ENCODE results near the gene PRDX5. TPM values are rescaled to one million over a fixed set of nuclear protein-coding genes. Genes with fewer than 3 reads are reported as not detected.

Gene PRDX5
- total RNA-seq, 1 experiment from 2014 or later = 381 TPM

- Histone ChIP-seq H4K20me1 (ENCODE audit: insufficient read depth) (peaks cover 6% of the 10 kb centered on the region; the same call in 1 of the 2 replicates), H3K4me1 (replicated peaks; ENCODE audit: insufficient read depth) (peaks cover 37% of the 10 kb centered on the region), H3K79me2 (ENCODE audit: low read depth) (peaks cover 18% of the 10 kb centered on the region), H3K9me2 (ENCODE audit: insufficient read depth) (no peaks in the 10 kb centered on the region), H3K4me2 (no peak overlapping the region), H3F3A (ENCODE audit: insufficient read depth, low read depth) (peaks cover 33% of the 10 kb centered on the region), H2AFZ (no peak overlapping the region), H3K27me3 (ENCODE audit: insufficient read depth, low read depth) (no peaks in the 10 kb centered on the region), H3K9me3 (ENCODE audit: insufficient read depth, low read depth) (no peaks in the 10 kb centered on the region), H3K4me3 (no peak overlapping the region), H3K36me3 (ENCODE audit: low read depth) (peaks cover 37% of the 10 kb centered on the region; the same call in 1 of the 2 replicates), H3K27ac (no peak overlapping the region)
- intact Hi-C loops (cut with micrococcal nuclease; ENCODE audit: unreplicated experiment) = no loop called here
- no TSS peak for BruUV-seq (replicated peaks)
- TF ChIP-seq CTCF (conservative IDR thresholded peaks at IDR 0.05) (no peak), EZH2 (IDR thresholded peaks at IDR 0.05; ENCODE audit: low read depth) (no peak)
- CTCF ChIA-PET = no interaction called here
- no peak for DNase-seq
- POLR2A ChIA-PET (ENCODE audit: unreplicated experiment) = no interaction called here
These were observed 43.7 kb downstream of the PRDX5 start for GRCh38 chr11:64361659-64362058.

- CTCF ChIA-PET = no interaction called here
- H3K36me3 ChIP-seq (ENCODE audit: low read depth) = peaks cover 39% of the 10 kb centered on the region
- no TSS peak for BruUV-seq (replicated peaks)
These were observed 44.4 kb downstream of the PRDX5 start for GRCh38 chr11:64362339-64362738.

GRCh38 chr11:64364435-64364834, 46.5 kb downstream of the PRDX5 start:
- H3K9me2 ChIP-seq (ENCODE audit: insufficient read depth) = no peaks in the 10 kb centered on the region
- H2AFZ ChIP-seq = no peak overlapping the region
- no peak overlapping the region for H3K27ac ChIP-seq
- no peaks in the 10 kb centered on the region for H3K27me3 ChIP-seq (ENCODE audit: insufficient read depth, low read depth)
- peaks cover 32% of the 10 kb centered on the region for H3F3A ChIP-seq (ENCODE audit: insufficient read depth, low read depth)
- peaks cover 15% of the 10 kb centered on the region for H3K79me2 ChIP-seq (ENCODE audit: low read depth)
- H3K9me3 ChIP-seq (ENCODE audit: insufficient read depth, low read depth) = no peaks in the 10 kb centered on the region
- ChIA-PET CTCF (interaction anchor here (0.7 kb wide), 1 partner anchor 161 kb away, joined by 3 read pairs; no protein-coding TSS in a partner anchor), POLR2A (ENCODE audit: unreplicated experiment) (no interaction called here)
- intact Hi-C loops (cut with micrococcal nuclease; ENCODE audit: unreplicated experiment) = no loop called here
- H3K36me3 ChIP-seq (ENCODE audit: low read depth) = peaks cover 47% of the 10 kb centered on the region
- H3K4me3 ChIP-seq = no peak overlapping the region
- H3K4me1 ChIP-seq (replicated peaks; ENCODE audit: insufficient read depth) = peaks cover 20% of the 10 kb centered on the region
- H3K4me2 ChIP-seq = no peak overlapping the region
- no TSS peak for BruUV-seq (replicated peaks)
- DNase-seq = no peak
- peaks cover 11% of the 10 kb centered on the region; the same call in 1 of the 2 replicates for H4K20me1 ChIP-seq (ENCODE audit: insufficient read depth)
- TF ChIP-seq EZH2 (IDR thresholded peaks at IDR 0.05; ENCODE audit: low read depth) = no peak
- no peak for TF ChIP-seq CTCF (conservative IDR thresholded peaks at IDR 0.05)

More at GRCh38 chr11:64362339-64362738, 44.4 kb downstream of the PRDX5 start:
- Histone ChIP-seq H3K9me3 (ENCODE audit: insufficient read depth, low read depth) (no peaks in the 10 kb centered on the region), H3K79me2 (ENCODE audit: low read depth) (peaks cover 18% of the 10 kb centered on the region), H3K4me1 (replicated peaks; ENCODE audit: insufficient read depth) (peaks cover 35% of the 10 kb centered on the region), H4K20me1 (ENCODE audit: insufficient read depth) (peaks cover 9% of the 10 kb centered on the region; the same call in 1 of the 2 replicates), H3F3A (ENCODE audit: insufficient read depth, low read depth) (peaks cover 35% of the 10 kb centered on the region), H3K4me3 (no peak overlapping the region), H3K4me2 (no peak overlapping the region), H3K27me3 (ENCODE audit: insufficient read depth, low read depth) (no peaks in the 10 kb centered on the region), H3K27ac (no peak overlapping the region), H2AFZ (no peak overlapping the region), H3K9me2 (ENCODE audit: insufficient read depth) (no peaks in the 10 kb centered on the region)
- no peak for DNase-seq
- intact Hi-C loops (cut with micrococcal nuclease; ENCODE audit: unreplicated experiment) = no loop called here
- TF ChIP-seq EZH2 (IDR thresholded peaks at IDR 0.05; ENCODE audit: low read depth) = no peak
- TF ChIP-seq CTCF (conservative IDR thresholded peaks at IDR 0.05) = no peak
- POLR2A ChIA-PET (ENCODE audit: unreplicated experiment) = no interaction called here

Data from PC-9 (cell line).